ENCODE measurements around the gene SDE2. TPM values are rescaled to one million over a fixed set of nuclear protein-coding genes. Genes with fewer than 3 reads are reported as not detected.
A peak's percentile ranks its signal among the peaks of the same experiment; 100 is the strongest.
"Not testable (repeated sequence)": the region's sequence is repeated elsewhere in the genome, so short reads cannot be mapped to it uniquely, and the experiment has no call there.

Gene SDE2
- total and polyA plus RNA-seq, 9 donors = 13.1 to 24.4 (median 17.9) TPM

GRCh38 chr1:225972344-225973152 lies 26.6 kb downstream of the SDE2 start:
- TF ChIP-seq POLR2A (IDR thresholded peaks at IDR 0.05) = no peak
- no peak for TF ChIP-seq CTCF (IDR thresholded peaks at IDR 0.05)
- TF ChIP-seq EP300 (IDR thresholded peaks at IDR 0.05) = no peak
- Histone ChIP-seq H3K36me3 (no peaks in the 10 kb centered on the region), H3K27ac (no peak overlapping the region), H3K4me3 (no peak overlapping the region), H3K9me3 (no peaks in the 10 kb centered on the region), H3K27me3 (no peaks in the 10 kb centered on the region), H3K4me1 (ENCODE audit: insufficient read depth) (peaks cover 1% of the 10 kb centered on the region)
- WGBS, 3 donors = 87 to 91% (median 91%) methylated on average over 15 of the region's 15 CpGs
- intact Hi-C loops (cut with DNase I) = loop anchor here in 1 of 4 donors (10.0 kb wide), 1 partner anchor 198 kb away; the partner anchor contains the start of gene SRP9
- peak in 1 of 5 donors; percentile 10 for DNase-seq

GRCh38 chr1:225970592-225971157 lies 28.5 kb downstream of the SDE2 start:
- not testable (repeated sequence) for H3K36me3 ChIP-seq; H3K9me3 ChIP-seq; H3K4me1 ChIP-seq (ENCODE audit: insufficient read depth); H3K27ac ChIP-seq; H3K4me3 ChIP-seq; H3K27me3 ChIP-seq
- intact Hi-C loops (cut with DNase I) = loop anchor here in 1 of 4 donors (10.0 kb wide), 1 partner anchor 196 kb away; the partner anchor contains the start of gene SRP9
- DNase-seq = peak in 1 of 5 donors; percentile 4
- 83 to 90% (median 87%) methylated on average over 16 of the region's 16 CpGs for WGBS, 3 donors

- not testable (repeated sequence) for H3K36me3 ChIP-seq; H3K27ac ChIP-seq; H3K9me3 ChIP-seq; H3K27me3 ChIP-seq; H3K4me3 ChIP-seq; H3K4me1 ChIP-seq (ENCODE audit: insufficient read depth)
- intact Hi-C loops (cut with DNase I) = loop anchor here in 1 of 4 donors (10.0 kb wide), 1 partner anchor 195 kb away; the partner anchor contains the start of gene SRP9
- WGBS, 3 donors = 93 to 98% (median 97%) methylated on average over 11 to 28 of the region's 28 CpGs
- DNase-seq = peak in 1 of 5 donors; percentile 5
These were observed 29.4 kb downstream of the SDE2 start for GRCh38 chr1:225969751-225970150.

- Histone ChIP-seq H3K36me3 (no peaks in the 10 kb centered on the region), H3K27me3 (no peaks in the 10 kb centered on the region), H3K4me3 (no peak overlapping the region), H3K4me1 (ENCODE audit: insufficient read depth) (peaks cover 2% of the 10 kb centered on the region), H3K27ac (peak overlapping the region in 1 of 2 donors; percentile 26), H3K9me3 (no peaks in the 10 kb centered on the region)
- DNase-seq = peak in 2 of 5 donors; percentile 16 to 38
- intact Hi-C loops (cut with DNase I) = no loop called here
- TF ChIP-seq POLR2A (IDR thresholded peaks at IDR 0.05) (no peak), CTCF (IDR thresholded peaks at IDR 0.05) (no peak), EP300 (IDR thresholded peaks at IDR 0.05) (no peak)
- 35 to 49% (median 44%) methylated on average over 5 of the region's 5 CpGs for WGBS, 3 donors
These were observed 33.9 kb downstream of the SDE2 start for GRCh38 chr1:225965231-225965630.

- Histone ChIP-seq H3K4me3 (no peak overlapping the region), H3K9me3 (no peaks in the 10 kb centered on the region), H3K27ac (no peak overlapping the region), H3K36me3 (no peaks in the 10 kb centered on the region), H3K4me1 (ENCODE audit: insufficient read depth) (peaks cover 2% of the 10 kb centered on the region), H3K27me3 (no peaks in the 10 kb centered on the region)
- peak in 1 of 5 donors; percentile 10 for DNase-seq
- intact Hi-C loops (cut with DNase I) = no loop called here
- 89 to 94% (median 92%) methylated on average over 15 of the region's 15 CpGs for whole genome bisulfite sequencing, 3 donors
- TF ChIP-seq CTCF (IDR thresholded peaks at IDR 0.05) (no peak), EP300 (IDR thresholded peaks at IDR 0.05) (no peak), POLR2A (IDR thresholded peaks at IDR 0.05) (no peak)
These were observed 35.2 kb downstream of the SDE2 start for GRCh38 chr1:225963735-225964530.

Measured in ovary (tissue), 9 donors.